ENCODE results near the gene SPOPL.

DNA sequence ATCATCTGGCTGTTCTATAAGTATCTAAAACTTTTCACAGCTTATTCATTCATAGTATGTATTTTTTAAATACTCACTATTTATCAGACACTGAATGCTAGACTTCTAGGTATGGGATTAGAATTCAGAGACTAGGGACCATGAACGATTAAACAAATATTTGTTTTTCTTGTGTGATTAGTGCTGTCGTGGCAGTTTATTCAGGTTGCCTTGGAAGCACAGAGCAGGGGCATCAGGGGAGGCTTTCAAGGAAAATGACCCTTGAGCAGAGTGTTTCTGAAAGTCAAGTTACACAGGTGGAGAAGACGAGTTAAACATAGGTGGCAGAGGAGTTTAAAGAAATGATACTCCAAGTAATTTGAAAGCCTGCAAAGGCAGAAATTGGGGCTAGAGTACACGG lies 5.7 kb downstream of the SPOPL start:
- TF ChIP-seq CTCF (IDR thresholded peaks at IDR 0.05; ENCODE audit: low read depth, low read length) (no peak), POLR2A (IDR thresholded peaks at IDR 0.05; ENCODE audit: extremely low read depth, insufficient read length) (no peak)
